OCI-LY7 (cell line): Measurements from ENCODE around the gene ZBTB44. TPM values are rescaled to one million over a fixed set of nuclear protein-coding genes. Genes with fewer than 3 reads are reported as not detected.

ENCODE experiments used
- BruUV-seq: library from RNA; stranded (reverse); fragments of 400-500 nt; replicated peaks from 2 replicates; lab custom pipeline; 2021; lab: Mats Ljungman, UMichigan
- CTCF ChIA-PET: fragments of 300-600 bp; sonication (Branson Sonifier 250); formaldehyde crosslinking; loops from one replicate; lab custom pipeline; 2022; ENCODE audit warnings: antibody characterized with exemption; ENCODE audit not compliant: unreplicated experiment; lab: Charles Lee
- POLR2A ChIA-PET: fragments of 300-600 bp; sonication (Branson Sonifier 250); formaldehyde crosslinking; loops from one replicate; lab custom pipeline; 2022; ENCODE audit warnings: antibody characterized with exemption; lab: Charles Lee
- DNase-seq: peaks from one replicate; pipeline ENCODE4 v3.0.0-alpha.2; 2015; ENCODE audit warnings: low spot score
- H2AFZ ChIP-seq: fragments of 200-600 bp; sonication (generic), shearing (Covaris generic); 2 replicates; pipeline ENCODE4 v1.6.1; 2014; ENCODE audit warnings: mild to moderate bottlenecking, antibody characterized with exemption, low read length, moderate library complexity
- H3K27ac ChIP-seq: fragments of 200-600 bp; sonication (generic); 2 replicates; pipeline ENCODE4 v1.5.1; 2014; ENCODE audit warnings: mixed run types, low read depth, mild to moderate bottlenecking, moderate library complexity, low read length, inconsistent platforms; ENCODE audit not compliant: poor library complexity, severe bottlenecking
- H3K36me3 ChIP-seq: fragments of 200-600 bp; sonication (generic); 2 replicates; pipeline ENCODE4 v1.6.1; 2014; ENCODE audit warnings: mild to moderate bottlenecking, antibody characterized with exemption, low read length, moderate library complexity, mixed read lengths; ENCODE audit not compliant: insufficient read depth
- H3K4me1 ChIP-seq: fragments of 200-600 bp; sonication (generic); 2 replicates; pipeline ENCODE4 v1.5.1; 2014; ENCODE audit warnings: mild to moderate bottlenecking, low read length; ENCODE audit not compliant: insufficient read depth, poor library complexity, severe bottlenecking
- H3K4me2 ChIP-seq: fragments of 200-600 bp; sonication (generic); 2 replicates; pipeline ENCODE4 v1.6.1; 2014; ENCODE audit warnings: mild to moderate bottlenecking, low read length
- H3K4me3 ChIP-seq: fragments of 200-600 bp; sonication (generic); 2 replicates; pipeline ENCODE4 v1.5.1; 2014; ENCODE audit warnings: mild to moderate bottlenecking, low read depth, low read length; ENCODE audit not compliant: poor library complexity, severe bottlenecking
- H3K79me2 ChIP-seq: fragments of 200-600 bp; sonication (generic); 2 replicates; pipeline ENCODE4 v1.6.1; 2016; ENCODE audit warnings: low read depth, mild to moderate bottlenecking, low read length, moderate library complexity, mixed read lengths; ENCODE audit not compliant: insufficient read depth
- H3K9me2 ChIP-seq: fragments of 200-600 bp; sonication (generic); 2 replicates; pipeline ENCODE4 v1.6.1; 2016; ENCODE audit warnings: mild to moderate bottlenecking, low read length, mixed read lengths; ENCODE audit not compliant: insufficient read depth
- H3K9me3 ChIP-seq: fragments of 200-600 bp; sonication (generic); 2 replicates; pipeline ENCODE4 v1.6.1; 2014; ENCODE audit warnings: mild to moderate bottlenecking, mixed run types, low read length, mixed read lengths
- H4K20me1 ChIP-seq: fragments of 200-600 bp; sonication (generic); 2 replicates; pipeline ENCODE4 v1.6.1; 2014; ENCODE audit warnings: mild to moderate bottlenecking, antibody characterized with exemption, low read length, moderate library complexity, mixed read lengths; ENCODE audit not compliant: insufficient read depth
- EZH2phosphoT487 ChIP-seq: fragments of 200-600 bp; sonication (generic); IDR thresholded peaks from 2 replicates; pipeline ENCODE4 v1.6.1; 2018; ENCODE audit warnings: low read depth, borderline replicate concordance, mild to moderate bottlenecking, mixed run types, antibody characterized with exemption, low read length, moderate library complexity, mixed read lengths
- intact Hi-C: fragments of 100-400 bp; cut with micrococcal nuclease; formaldehyde crosslinking; loops from one replicate; pipeline ENCODE4 v1.10.0; 2022; ENCODE audit not compliant: unreplicated experiment
- total RNA-seq, 2 experiments: library from RNA; depleted of rRNA in 1 of 2; stranded (reverse); fragments of >200 nt in 1 of 2; shearing (Covaris generic) in 1 of 2; gene quantifications; 2 replicates each; pipeline ENCODE4 v1.2.3, GENCODE V29; 2014 to 2022
- TF ChIP-seq, protein P1 (sequence below): fragments of 200-600 bp; sonication (generic); conservative IDR thresholded peaks from 2 replicates; pipeline ENCODE4 v1.5.1; 2014; ENCODE audit warnings: mild to moderate bottlenecking, antibody characterized with exemption, low read length, moderate library complexity, mixed read lengths

ZBTB44 gene
- total RNA-seq, 2 experiments from 2014 or later = 57.4 to 60.2 TPM

DNA sequence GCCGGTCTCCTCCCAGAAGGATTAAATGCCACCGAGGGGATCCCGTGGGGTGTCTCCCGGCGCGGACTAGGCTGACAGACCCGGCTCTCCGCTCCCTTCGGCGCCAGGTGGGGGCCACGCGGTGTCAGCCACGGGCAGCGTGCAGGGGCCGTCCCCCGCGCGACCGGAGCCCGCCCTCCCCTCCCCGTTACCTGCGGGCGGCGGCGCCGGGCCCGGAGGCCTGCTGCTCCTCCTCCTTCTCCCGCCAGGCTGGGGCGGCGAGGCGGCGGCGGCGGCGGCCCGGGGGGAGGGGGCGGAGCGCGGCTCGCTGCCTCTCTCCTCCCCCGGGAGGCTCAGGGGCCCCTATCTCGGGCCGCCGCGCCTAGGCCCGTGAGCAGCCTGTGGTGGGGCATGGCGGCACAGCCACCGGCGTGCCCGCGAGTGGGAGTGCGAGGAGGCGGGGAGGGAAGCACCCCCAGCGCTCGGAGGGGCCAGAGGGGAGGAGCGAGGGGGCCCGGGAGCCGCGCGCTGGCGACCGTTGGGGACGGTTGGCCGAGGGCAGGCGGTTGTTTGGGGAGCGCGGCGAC lies 450 bp downstream of the ZBTB44 start:
- ChIA-PET CTCF (no interaction called here), POLR2A (no interaction called here)
- no TSS peak for BruUV-seq
- H3K4me1 ChIP-seq = peaks cover 42% of the 10 kb centered on the region
- H3K4me3 ChIP-seq = peak overlapping the region; percentile 89
- DNase-seq = peak; percentile 75
- peaks cover 46% of the 10 kb centered on the region for H3K79me2 ChIP-seq
- H3K4me2 ChIP-seq = peak overlapping the region; percentile 71
- intact Hi-C loops = loop anchor here (5.0 to 10.0 kb wide), 4 partner anchors 42 to 309 kb away; partner anchors contain the start of gene PRDM10
- peaks cover 7% of the 10 kb centered on the region for H3K36me3 ChIP-seq
- H3K9me3 ChIP-seq = no peaks in the 10 kb centered on the region
- H3K27ac ChIP-seq = peak overlapping the region; percentile 73
- H3K9me2 ChIP-seq = no peaks in the 10 kb centered on the region
- H4K20me1 ChIP-seq = peaks cover 13% of the 10 kb centered on the region
- no peak overlapping the region for H2AFZ ChIP-seq
- TF ChIP-seq, protein P1, sequence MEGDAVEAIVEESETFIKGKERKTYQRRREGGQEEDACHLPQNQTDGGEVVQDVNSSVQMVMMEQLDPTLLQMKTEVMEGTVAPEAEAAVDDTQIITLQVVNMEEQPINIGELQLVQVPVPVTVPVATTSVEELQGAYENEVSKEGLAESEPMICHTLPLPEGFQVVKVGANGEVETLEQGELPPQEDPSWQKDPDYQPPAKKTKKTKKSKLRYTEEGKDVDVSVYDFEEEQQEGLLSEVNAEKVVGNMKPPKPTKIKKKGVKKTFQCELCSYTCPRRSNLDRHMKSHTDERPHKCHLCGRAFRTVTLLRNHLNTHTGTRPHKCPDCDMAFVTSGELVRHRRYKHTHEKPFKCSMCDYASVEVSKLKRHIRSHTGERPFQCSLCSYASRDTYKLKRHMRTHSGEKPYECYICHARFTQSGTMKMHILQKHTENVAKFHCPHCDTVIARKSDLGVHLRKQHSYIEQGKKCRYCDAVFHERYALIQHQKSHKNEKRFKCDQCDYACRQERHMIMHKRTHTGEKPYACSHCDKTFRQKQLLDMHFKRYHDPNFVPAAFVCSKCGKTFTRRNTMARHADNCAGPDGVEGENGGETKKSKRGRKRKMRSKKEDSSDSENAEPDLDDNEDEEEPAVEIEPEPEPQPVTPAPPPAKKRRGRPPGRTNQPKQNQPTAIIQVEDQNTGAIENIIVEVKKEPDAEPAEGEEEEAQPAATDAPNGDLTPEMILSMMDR = no peak
- TF ChIP-seq EZH2phosphoT487 = no peak

DNA sequence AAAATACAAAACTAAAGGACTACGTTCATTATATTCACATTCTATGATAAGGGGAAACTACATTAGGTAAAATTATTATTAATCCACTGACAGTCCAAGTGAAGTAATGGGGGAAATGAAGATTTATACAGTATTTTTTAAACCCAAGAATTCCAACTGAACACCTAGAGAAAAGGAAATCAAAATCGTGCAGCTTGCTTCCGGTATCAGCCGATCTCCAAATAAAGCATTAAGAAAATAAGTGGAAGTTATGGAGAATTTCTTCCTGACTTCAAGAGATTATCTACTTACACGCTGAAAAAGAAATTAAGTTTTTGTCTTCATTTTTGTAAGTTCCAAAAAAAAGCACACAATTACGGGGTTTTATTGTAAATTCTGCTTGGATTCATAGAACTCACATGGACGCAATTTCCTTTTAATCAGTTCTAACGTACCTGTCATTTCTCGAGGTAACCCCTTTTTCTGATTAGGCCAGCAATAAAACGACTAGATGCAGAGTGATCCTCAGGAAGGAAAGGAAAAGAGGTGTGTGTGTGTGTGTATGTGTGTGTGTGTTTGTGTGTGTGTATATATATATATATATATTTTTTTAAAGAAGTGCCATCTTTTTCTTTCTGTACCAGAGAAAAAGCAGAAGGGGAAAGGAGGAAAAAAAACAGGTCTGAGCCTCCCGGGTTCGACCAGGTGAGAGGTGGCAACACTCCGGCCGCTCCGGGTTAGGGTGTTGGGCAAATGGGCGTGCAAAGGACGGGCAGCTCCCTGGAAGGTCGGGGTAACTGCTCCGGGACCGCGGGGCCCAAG lies 1.1 kb downstream of the ZBTB44 start:
- peaks cover 13% of the 10 kb centered on the region for H4K20me1 ChIP-seq
- peak; percentile 12 for DNase-seq
- H3K9me2 ChIP-seq = no peaks in the 10 kb centered on the region
- peak overlapping the region; percentile 71 for H3K4me2 ChIP-seq
- H2AFZ ChIP-seq = no peak overlapping the region
- H3K4me3 ChIP-seq = peak overlapping the region; percentile 89
- BruUV-seq = TSS peak; percentile 71
- TF ChIP-seq, protein P1 = no peak
- no peak for TF ChIP-seq EZH2phosphoT487
- H3K27ac ChIP-seq = peak overlapping the region; percentile 73
- peaks cover 48% of the 10 kb centered on the region for H3K4me1 ChIP-seq
- CTCF ChIA-PET = interaction anchor here (1.2 kb wide), 1 partner anchor 12 kb away, joined by 3 read pairs; no protein-coding TSS in a partner anchor
- H3K36me3 ChIP-seq = peaks cover 14% of the 10 kb centered on the region
- POLR2A ChIA-PET = interaction anchor here (0.7 kb wide), 1 partner anchor 168 kb away, joined by 3 read pairs; no protein-coding TSS in a partner anchor
- H3K9me3 ChIP-seq = no peaks in the 10 kb centered on the region
- intact Hi-C loops = loop anchor here (5.0 to 10.0 kb wide), 4 partner anchors 41 to 309 kb away; partner anchors contain the start of gene PRDM10
- H3K79me2 ChIP-seq = peaks cover 53% of the 10 kb centered on the region
